22Rv1 (cell line): ENCODE data around the gene NFATC1.

Experiments used
- H3K27ac ChIP-seq: fragments of 450-650 bp; 2 replicates; pipeline ENCODE4 v1.5.1; 2017
- ZFX ChIP-seq: fragments of 450-650 bp; IDR thresholded peaks from 2 replicates; pipeline ENCODE4 v1.6.1; 2017; ENCODE audit warnings: antibody characterized with exemption, borderline replicate concordance
- TF ChIP-seq, protein P1 (sequence below): fragments of 450-650 bp; IDR thresholded peaks from 2 replicates; pipeline ENCODE4 v1.5.1; 2017; ENCODE audit warnings: mild to moderate bottlenecking

The NFATC1 gene

DNA sequence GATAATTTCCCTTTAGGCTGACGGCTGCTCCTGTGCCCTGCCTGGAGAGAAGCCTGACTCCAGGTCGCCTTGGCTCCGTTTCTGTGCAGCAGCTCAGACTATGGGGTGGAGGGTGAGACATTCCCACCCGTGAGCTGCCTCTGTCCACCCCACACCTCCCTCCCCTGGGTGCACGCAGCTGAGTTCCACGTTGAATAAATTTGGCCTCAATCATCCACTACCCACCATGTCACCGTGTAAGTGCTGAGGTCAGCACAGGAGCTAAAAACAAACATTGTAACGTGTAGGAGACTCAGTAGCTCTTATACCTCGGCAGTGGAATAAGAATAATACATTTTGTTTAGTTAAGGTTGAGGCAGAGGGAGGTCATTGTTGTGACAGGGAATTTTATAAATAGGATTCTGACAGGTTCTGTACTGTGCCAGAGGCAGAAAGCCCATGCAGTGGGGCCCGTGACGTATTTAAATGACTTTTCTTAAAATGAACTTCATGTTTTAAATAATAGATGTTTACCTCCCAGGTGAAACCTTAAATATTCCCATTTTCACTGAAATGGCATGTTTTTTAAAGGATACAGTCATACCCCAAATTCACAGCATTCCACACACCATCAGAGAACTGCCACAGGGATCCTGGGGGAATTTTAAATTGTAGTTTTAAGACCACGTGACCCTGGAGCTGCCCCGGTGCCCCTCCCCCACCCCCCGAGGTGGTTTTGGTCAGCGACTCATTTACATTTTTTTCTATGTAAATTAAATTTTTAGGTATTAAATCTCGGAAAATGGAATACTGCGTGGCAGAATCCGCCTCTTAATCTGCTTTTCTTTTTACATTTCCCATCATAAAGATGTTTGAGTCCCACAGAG is 50.2 kb downstream of the NFATC1 start:
- TF ChIP-seq, protein P1, sequence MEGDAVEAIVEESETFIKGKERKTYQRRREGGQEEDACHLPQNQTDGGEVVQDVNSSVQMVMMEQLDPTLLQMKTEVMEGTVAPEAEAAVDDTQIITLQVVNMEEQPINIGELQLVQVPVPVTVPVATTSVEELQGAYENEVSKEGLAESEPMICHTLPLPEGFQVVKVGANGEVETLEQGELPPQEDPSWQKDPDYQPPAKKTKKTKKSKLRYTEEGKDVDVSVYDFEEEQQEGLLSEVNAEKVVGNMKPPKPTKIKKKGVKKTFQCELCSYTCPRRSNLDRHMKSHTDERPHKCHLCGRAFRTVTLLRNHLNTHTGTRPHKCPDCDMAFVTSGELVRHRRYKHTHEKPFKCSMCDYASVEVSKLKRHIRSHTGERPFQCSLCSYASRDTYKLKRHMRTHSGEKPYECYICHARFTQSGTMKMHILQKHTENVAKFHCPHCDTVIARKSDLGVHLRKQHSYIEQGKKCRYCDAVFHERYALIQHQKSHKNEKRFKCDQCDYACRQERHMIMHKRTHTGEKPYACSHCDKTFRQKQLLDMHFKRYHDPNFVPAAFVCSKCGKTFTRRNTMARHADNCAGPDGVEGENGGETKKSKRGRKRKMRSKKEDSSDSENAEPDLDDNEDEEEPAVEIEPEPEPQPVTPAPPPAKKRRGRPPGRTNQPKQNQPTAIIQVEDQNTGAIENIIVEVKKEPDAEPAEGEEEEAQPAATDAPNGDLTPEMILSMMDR: no peak
- no peak for TF ChIP-seq ZFX
- H3K27ac ChIP-seq: no peak overlapping the region

DNA sequence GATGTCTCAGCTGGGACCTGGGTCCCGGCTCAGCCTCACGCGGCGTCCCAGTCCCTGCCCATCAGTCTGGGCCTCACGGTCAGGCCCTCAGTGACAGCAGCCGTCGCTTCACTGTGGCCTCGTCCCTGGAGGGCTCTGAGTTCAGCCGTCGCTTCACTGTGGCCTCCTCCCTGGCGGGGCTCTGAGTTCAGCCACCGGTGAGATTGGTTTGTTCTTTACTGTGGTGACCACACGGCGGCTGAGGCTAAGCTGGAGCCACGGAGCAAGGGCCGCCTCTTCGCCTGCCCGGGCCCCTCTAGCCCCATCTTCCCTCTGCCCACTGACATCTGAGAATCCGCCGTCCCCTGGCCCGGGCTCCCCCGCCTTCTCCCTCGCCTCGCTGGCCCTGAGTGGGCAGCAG is 51.2 kb downstream of the NFATC1 start:
- no peak for TF ChIP-seq ZFX
- TF ChIP-seq, protein P1: no peak
- H3K27ac ChIP-seq: no peak overlapping the region

DNA sequence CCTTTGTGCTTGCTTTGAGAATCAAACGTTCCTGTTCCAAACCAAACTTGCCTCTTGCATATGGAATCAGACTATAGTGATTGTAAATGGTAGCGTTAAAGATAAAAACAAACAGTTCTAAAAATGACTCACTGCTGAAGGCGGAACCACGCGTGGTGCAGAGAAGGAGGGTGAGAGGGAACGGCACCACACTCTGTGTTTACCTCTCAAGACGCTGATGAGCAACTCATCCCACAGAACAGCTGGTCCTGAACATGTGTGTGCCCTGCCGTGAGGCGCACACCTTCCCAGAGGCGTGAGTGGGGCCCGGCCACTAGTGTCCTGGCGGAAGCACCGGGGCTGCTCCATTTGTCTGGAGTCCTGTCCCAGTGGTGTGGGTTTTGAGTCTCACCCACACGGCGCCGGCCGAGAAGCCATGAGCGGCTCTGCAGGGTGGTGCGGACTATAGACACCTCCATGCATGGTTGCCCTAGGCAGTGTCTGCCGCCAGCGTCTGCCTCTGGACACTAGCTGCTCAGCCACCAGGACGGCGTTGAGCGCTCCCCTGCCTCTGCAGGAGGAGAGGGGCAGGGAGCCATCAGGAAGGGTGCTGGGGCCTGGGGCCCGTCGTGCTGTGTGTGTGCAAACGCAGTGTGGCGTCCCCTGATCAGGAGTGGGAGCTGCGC is 52.1 kb downstream of the NFATC1 start:
- H3K27ac ChIP-seq: no peak overlapping the region
- no peak for TF ChIP-seq ZFX
- TF ChIP-seq, protein P1: no peak

DNA sequence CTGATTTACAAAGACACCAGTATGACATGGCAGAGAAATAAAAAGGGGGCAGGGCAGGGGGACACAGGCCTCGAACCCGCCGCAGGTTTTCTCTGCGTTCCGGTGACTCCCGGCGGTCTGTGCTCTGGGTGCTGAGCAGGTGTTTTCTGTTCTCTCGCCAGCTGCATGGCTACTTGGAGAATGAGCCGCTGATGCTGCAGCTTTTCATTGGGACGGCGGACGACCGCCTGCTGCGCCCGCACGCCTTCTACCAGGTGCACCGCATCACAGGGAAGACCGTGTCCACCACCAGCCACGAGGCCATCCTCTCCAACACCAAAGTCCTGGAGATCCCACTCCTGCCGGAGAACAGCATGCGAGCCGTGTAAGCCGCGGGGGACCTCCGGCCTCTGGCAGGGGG is 52.9 kb downstream of the NFATC1 start:
- no peak overlapping the region for H3K27ac ChIP-seq
- TF ChIP-seq, protein P1: no peak
- no peak for TF ChIP-seq ZFX

DNA sequence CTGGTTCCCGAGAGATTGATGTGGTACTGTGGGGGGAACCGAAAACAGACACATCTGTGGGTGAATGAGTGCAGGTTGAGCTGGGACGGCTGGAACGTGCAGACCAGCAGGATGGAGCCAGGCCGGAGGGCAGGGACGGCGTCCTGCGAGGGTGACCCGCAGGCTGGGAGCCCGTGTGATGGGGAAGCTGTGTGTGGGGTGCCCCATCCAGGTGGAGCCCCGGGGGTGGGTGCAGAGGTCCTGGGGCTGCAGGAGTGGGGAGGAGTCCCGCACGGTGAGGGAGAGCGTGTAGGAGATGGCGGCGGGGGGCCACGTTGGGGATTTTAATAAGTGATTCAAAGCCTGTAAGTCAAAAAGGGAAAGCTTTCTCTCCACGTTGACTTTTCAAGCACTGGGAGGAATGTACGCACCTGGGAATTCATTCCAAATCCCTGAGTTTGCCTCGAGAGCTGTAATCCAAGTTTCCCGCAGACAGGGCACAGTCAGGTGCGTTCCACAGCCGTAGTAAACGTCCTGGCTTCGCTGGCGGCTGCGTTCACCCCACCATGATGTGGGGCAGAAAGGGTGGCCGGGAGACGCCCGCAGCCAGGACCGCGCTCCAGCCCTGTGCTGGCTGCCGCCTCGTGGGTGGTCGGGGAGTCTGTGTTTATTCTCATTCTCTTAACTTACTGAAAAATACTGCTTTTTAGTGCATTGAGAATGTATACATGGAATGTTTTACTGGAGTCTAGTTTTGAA is 54.0 kb downstream of the NFATC1 start:
- TF ChIP-seq ZFX: no peak
- TF ChIP-seq, protein P1: no peak
- H3K27ac ChIP-seq: no peak overlapping the region

DNA sequence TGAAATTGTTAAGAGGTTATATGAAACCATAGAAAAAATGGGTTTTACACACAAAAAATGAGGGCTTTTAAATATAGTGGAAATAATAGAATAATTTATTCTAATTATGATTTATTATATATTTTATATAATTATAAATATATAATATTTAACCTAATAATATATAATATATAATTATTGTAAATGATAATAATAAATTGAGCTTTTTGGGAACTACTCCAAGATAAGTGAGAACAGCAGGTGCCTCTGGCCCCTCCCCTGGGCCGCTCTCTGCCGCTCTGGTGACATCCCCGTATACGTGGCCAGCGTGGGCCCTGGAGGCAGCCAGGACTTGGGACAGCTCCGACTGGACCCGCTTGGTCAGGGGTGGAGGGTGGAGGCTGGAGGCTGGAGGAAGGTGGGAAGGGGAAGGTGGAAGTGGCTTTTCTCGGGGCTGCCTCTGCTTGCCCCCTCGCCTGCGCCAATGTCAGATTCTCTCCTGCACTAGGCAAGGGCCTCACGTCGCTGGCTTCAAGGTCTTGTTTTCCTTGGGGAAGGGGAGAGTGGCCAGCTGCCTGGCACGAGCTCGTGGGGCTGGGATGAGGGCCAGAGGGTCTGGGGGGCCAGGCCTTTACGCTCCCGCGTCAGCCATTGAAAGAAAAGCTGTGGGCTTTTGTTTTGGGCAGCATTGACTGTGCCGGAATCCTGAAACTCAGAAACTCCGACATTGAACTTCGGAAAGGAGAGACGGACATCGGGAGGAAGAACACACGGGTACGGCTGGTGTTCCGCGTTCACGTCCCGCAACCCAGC is 54.8 kb downstream of the NFATC1 start:
- TF ChIP-seq, protein P1: no peak
- no peak for TF ChIP-seq ZFX
- no peak overlapping the region for H3K27ac ChIP-seq
